ENCODE measurements around the gene ACOX3. TPM values are rescaled to one million over a fixed set of nuclear protein-coding genes. Genes with fewer than 3 reads are reported as not detected.

Gene ACOX3
- polyA plus RNA-seq, 2 of the 4 experiments (the other 2 are of a cell fraction), result 4.9 to 8.2 TPM

- TF ChIP-seq ESRRA (IDR thresholded peaks at IDR 0.05; ENCODE audit: borderline replicate concordance, low read length) (no peak), TP53 (CRISPR knock-in tag; IDR thresholded peaks at IDR 0.05) (no peak), RARB (CRISPR knock-in tag; IDR thresholded peaks at IDR 0.05) (no peak)
These were observed 61.2 kb downstream of the ACOX3 start (continued) for GRCh38 chr4:8379281-8379680.

- TF ChIP-seq NPAS2 (CRISPR knock-in tag; IDR thresholded peaks at IDR 0.05; ENCODE audit: borderline replicate concordance), result no peak
- no peak for TF ChIP-seq EHF (CRISPR knock-in tag; IDR thresholded peaks at IDR 0.05)
- no peak for TF ChIP-seq CBX8 (IDR thresholded peaks at IDR 0.05)
- TF ChIP-seq HEYL (CRISPR knock-in tag; IDR thresholded peaks at IDR 0.05), result no peak
- TF ChIP-seq RCOR1 (IDR thresholded peaks at IDR 0.05; ENCODE audit: low read depth, low read length), result no peak
- TF ChIP-seq BHLHE40 (IDR thresholded peaks at IDR 0.05; ENCODE audit: low read depth, low read length), result no peak
- TF ChIP-seq RFX5 (IDR thresholded peaks at IDR 0.05), result no peak
- TF ChIP-seq ZSCAN20 (CRISPR knock-in tag; IDR thresholded peaks at IDR 0.05), result no peak
- TF ChIP-seq SMC3 (IDR thresholded peaks at IDR 0.05), result no peak
- TF ChIP-seq HOXB5 (CRISPR knock-in tag; IDR thresholded peaks at IDR 0.05), result no peak
- TF ChIP-seq JUN (IDR thresholded peaks at IDR 0.05), result no peak
- TF ChIP-seq CEBPB (IDR thresholded peaks at IDR 0.05), result no peak
- no peak for TF ChIP-seq USF2 (IDR thresholded peaks at IDR 0.05)
- TF ChIP-seq NR3C1 (IDR thresholded peaks at IDR 0.05), result no peak
- TF ChIP-seq ATOH8 (CRISPR knock-in tag; IDR thresholded peaks at IDR 0.05; ENCODE audit: low read depth), result no peak
- Histone ChIP-seq H3K9me3 (no peaks in the 10 kb centered on the region), H3K4me3 (no peak overlapping the region), H3K27ac (no peak overlapping the region), H3K4me2 (no peak overlapping the region), H3K4me1 (no peaks in the 10 kb centered on the region)
- ChIA-PET POLR2A (no interaction called here), CTCF (interaction anchor here (2.1 kb wide), 1 partner anchor 112 kb away, joined by 5 read pairs; no protein-coding TSS in a partner anchor)
- ATAC-seq, result no peak
- no peak for DNase-seq (ENCODE audit: low read depth in 1 of 2, low spot score in 1 of 2)
- 89% methylated on average over 8 of the region's 9 CpGs for WGBS (ENCODE audit: missing lambda C conversion rate)
- no peak for FAIRE-seq
These were observed 61.7 kb downstream of the ACOX3 start for GRCh38 chr4:8378776-8379175.

GRCh38 chr4:8378101-8378724, 62.3 kb downstream of the ACOX3 start:
- TF ChIP-seq EP300 (IDR thresholded peaks at IDR 0.05), result no peak
- TF ChIP-seq SMC3 (IDR thresholded peaks at IDR 0.05), result no peak
- no peak for TF ChIP-seq BHLHE40 (IDR thresholded peaks at IDR 0.05; ENCODE audit: low read depth, low read length)
- TF ChIP-seq REST (IDR thresholded peaks at IDR 0.05), result no peak
- TF ChIP-seq CEBPB (IDR thresholded peaks at IDR 0.05), result no peak
- no peak for TF ChIP-seq BCL3 (IDR thresholded peaks at IDR 0.05)
- no peak for TF ChIP-seq GATA3 (IDR thresholded peaks at IDR 0.05; ENCODE audit: borderline replicate concordance)
- no peak for TF ChIP-seq HES2 (IDR thresholded peaks at IDR 0.05)
- no peak for TF ChIP-seq ZC3H11A (IDR thresholded peaks at IDR 0.05)
- TF ChIP-seq RAD21 (conservative IDR thresholded peaks at IDR 0.05 in 1 of 2, IDR thresholded peaks at IDR 0.05 in 1 of 2), result no peak
- TF ChIP-seq JUN (IDR thresholded peaks at IDR 0.05), result no peak
- TF ChIP-seq HDAC2 (IDR thresholded peaks at IDR 0.05), result no peak
- TF ChIP-seq POLR2A (IDR thresholded peaks at IDR 0.05; ENCODE audit: low read length), result no peak
- DNase-seq (ENCODE audit: low read depth in 1 of 2, low spot score in 1 of 2), result no peak
- Histone ChIP-seq H3K27ac (no peak overlapping the region), H3K4me1 (no peaks in the 10 kb centered on the region), H3K9me3 (no peaks in the 10 kb centered on the region), H3K4me3 (no peak overlapping the region), H3K4me2 (no peak overlapping the region)
- ChIA-PET CTCF (interaction anchor here (2.1 kb wide), 1 partner anchor 111 kb away, joined by 5 read pairs; no protein-coding TSS in a partner anchor), POLR2A (no interaction called here)
- no peak for ATAC-seq
- no peak for FAIRE-seq
- 83% methylated on average over 16 of the region's 17 CpGs for WGBS (ENCODE audit: missing lambda C conversion rate)
